Activated T-helper 17 cell treated with anti-CD3 and anti-CD28 coated beads, Interleukin-2, amount 50 U/mL, for 72 hours (primary cell): ENCODE results near the gene ZFX. TPM values are rescaled to one million over a fixed set of nuclear protein-coding genes. Genes with fewer than 3 reads are reported as not detected.

Source experiments
- ATAC-seq: fragments of 150-1000 bp; cut with Tn5 transposase; replicated peaks from 2 replicates; pipeline ENCODE4 v1.10.0; 2021; ENCODE audit warnings: mild to moderate bottlenecking, moderate library complexity
- H3K27ac Mint-ChIP-seq: one replicate; pipeline ENCODE4 v1.8.0; 2022; ENCODE audit warnings: mixed read lengths
- H3K27me3 Mint-ChIP-seq: one replicate; pipeline ENCODE4 v1.8.0; 2022; ENCODE audit warnings: mixed read lengths
- H3K36me3 Mint-ChIP-seq: one replicate; pipeline ENCODE4 v1.8.0; 2022; ENCODE audit warnings: low read depth, mild to moderate bottlenecking, mixed read lengths
- H3K4me1 Mint-ChIP-seq: one replicate; pipeline ENCODE4 v1.8.0; 2022; ENCODE audit warnings: mixed read lengths
- H3K4me3 Mint-ChIP-seq: one replicate; pipeline ENCODE4 v1.8.0; 2022; ENCODE audit warnings: mild to moderate bottlenecking, mixed read lengths
- H3K9me3 Mint-ChIP-seq: one replicate; pipeline ENCODE4 v1.8.0; 2022; ENCODE audit warnings: mixed read lengths
- total RNA-seq, 2 donors: library from RNA; stranded (reverse); gene quantifications; one replicate each; pipeline ENCODE4 v1.2.3, GENCODE V29; 2022

The ZFX gene
- total RNA-seq, 2 donors from 2014 or later: 41.0 to 42.9 TPM

DNA sequence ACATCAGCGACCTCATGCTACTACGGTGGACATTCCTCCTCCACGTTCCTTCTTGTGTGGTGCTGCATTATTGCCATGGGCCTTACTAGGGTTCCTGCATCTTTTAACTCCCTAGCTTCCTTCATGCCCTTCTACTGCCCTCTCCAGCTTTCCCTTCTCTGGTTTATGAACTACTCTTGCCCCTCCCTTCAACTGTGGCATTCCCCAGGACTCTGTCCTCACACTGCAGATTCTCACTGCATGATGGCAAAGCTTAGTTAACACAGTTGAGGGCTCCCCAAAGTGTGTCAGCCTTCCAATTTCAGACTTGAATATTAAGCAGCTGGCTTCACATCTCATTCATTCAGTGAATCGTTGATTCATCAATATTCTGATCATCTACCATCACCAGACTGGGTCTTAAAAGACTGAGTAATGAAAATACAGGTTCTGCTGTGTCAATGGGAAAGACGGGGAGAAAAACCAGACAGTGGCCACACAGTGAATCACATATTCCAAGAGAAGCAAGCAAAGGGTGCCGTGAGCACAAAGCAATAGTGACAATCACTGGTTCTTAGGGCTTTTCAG lies 53.0 kb downstream of the ZFX start:
- peak; percentile 79 for ATAC-seq
- Mint-ChIP-seq H3K4me3 (peak overlapping the region; percentile 73), H3K9me3 (no peaks in the 10 kb centered on the region), H3K27me3 (no peaks in the 10 kb centered on the region), H3K27ac (peak overlapping the region; percentile 92), H3K36me3 (peaks cover 74% of the 10 kb centered on the region), H3K4me1 (peaks cover 39% of the 10 kb centered on the region)

DNA sequence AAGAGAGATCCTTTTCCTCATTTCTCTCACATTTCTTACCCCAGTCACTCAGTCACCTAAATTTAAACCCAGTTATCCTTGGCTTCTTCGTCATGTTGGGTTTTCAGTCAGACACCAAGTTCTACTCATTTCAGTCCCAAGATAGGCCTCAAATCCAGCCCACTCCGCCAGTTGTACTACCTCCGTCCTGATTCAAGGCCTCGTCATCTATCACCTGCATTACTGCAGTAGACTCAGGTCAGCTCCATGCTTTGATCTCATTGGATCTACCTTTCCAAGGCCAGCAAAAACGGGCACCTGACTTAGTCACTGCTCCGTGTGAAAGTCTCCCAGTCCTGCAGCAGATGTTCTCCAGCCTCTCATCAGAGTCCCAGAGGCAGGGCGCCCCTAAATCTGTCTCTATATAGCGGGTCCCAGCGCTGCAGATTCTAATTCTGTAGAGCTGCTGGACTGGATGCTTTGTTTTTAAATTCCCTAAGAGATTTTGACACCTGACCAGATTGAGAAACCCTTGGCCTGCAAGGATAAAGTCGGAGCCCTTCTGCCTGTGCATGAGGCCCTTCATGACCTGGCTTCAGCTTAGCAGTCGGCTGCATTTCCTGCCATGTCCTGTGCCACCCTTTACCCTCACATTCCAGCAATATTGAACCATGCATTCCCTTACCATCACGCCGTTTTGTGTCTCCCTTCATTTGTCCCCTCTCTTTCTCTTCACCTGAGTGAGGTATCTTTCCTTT lies 53.7 kb downstream of the ZFX start:
- H3K9me3 Mint-ChIP-seq: no peaks in the 10 kb centered on the region
- ATAC-seq: peak; percentile 83
- H3K27ac Mint-ChIP-seq: peak overlapping the region; percentile 92
- H3K36me3 Mint-ChIP-seq: peaks cover 77% of the 10 kb centered on the region
- H3K4me1 Mint-ChIP-seq: peaks cover 39% of the 10 kb centered on the region
- H3K27me3 Mint-ChIP-seq: no peaks in the 10 kb centered on the region
- peak overlapping the region; percentile 73 for H3K4me3 Mint-ChIP-seq

DNA sequence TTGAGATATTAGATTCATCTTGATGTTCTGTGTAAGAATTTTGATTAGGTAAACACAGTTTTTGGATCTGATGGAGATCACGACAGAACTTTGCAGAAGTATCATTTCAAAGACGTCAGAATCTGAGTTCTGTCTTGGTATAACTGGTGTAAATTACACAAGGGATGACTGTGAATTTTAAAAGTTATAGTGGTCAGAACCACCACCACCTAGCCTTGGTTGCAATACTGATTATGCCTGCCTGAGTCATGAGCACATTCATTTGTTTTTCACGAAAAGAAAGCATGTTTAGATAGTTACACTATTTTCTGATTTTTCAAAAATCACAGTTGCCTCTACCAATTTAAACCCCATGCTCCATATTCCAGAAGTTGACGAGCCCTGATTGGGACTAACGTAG lies 54.8 kb downstream of the ZFX start:
- Mint-ChIP-seq H3K36me3 (peaks cover 80% of the 10 kb centered on the region), H3K4me3 (peak overlapping the region; percentile 73), H3K27me3 (no peaks in the 10 kb centered on the region), H3K9me3 (no peaks in the 10 kb centered on the region), H3K27ac (peak overlapping the region; percentile 56), H3K4me1 (peaks cover 31% of the 10 kb centered on the region)
- ATAC-seq: peak; percentile 54

- peaks cover 28% of the 10 kb centered on the region for H3K4me1 Mint-ChIP-seq
- H3K27me3 Mint-ChIP-seq: no peaks in the 10 kb centered on the region
- no peak for ATAC-seq
- peak overlapping the region; percentile 73 for H3K4me3 Mint-ChIP-seq
- H3K27ac Mint-ChIP-seq: peak overlapping the region; percentile 56
- peaks cover 83% of the 10 kb centered on the region for H3K36me3 Mint-ChIP-seq
- no peaks in the 10 kb centered on the region for H3K9me3 Mint-ChIP-seq
Observed at GRCh38 chrX:24204958-24205357, 55.4 kb downstream of the ZFX start.

DNA sequence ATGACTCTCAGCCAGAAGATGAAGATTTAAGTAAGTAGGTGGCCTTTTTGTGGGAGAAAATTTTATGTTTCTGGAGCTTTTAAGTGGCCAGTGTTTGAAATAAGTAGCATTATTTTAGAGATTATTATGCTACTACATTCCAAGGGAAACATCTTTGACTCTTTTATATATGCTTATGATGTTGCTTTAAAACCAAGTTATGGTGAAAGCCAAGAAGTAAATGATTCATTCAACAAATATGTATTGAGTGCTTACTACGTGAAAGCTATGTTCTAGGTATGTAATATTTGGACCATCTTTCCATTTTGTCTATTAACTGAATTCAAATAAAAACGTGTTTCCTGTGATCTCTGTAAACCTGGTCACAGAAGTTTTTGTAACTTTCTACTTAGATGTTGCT lies 58.3 kb downstream of the ZFX start:
- Mint-ChIP-seq H3K36me3 (peaks cover 83% of the 10 kb centered on the region), H3K9me3 (no peaks in the 10 kb centered on the region), H3K27me3 (no peaks in the 10 kb centered on the region), H3K4me1 (peaks cover 10% of the 10 kb centered on the region), H3K27ac (no peak overlapping the region), H3K4me3 (no peak overlapping the region)
- ATAC-seq: no peak

- ATAC-seq: no peak
- Mint-ChIP-seq H3K36me3 (peaks cover 74% of the 10 kb centered on the region), H3K9me3 (no peaks in the 10 kb centered on the region), H3K4me1 (peaks cover 2% of the 10 kb centered on the region), H3K27ac (no peak overlapping the region), H3K27me3 (no peaks in the 10 kb centered on the region), H3K4me3 (no peak overlapping the region)
Observed at GRCh38 chrX:24208496-24209240, 59.1 kb downstream of the ZFX start.

DNA sequence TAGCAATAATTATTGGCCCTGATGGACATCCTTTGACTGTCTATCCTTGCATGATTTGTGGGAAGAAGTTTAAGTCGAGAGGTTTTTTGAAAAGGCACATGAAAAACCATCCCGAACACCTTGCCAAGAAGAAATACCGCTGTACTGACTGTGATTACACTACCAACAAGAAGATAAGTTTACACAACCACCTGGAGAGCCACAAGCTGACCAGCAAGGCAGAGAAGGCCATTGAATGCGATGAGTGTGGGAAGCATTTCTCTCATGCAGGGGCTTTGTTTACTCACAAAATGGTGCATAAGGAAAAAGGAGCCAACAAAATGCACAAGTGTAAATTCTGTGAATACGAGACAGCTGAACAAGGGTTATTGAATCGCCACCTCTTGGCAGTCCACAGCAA lies 60.7 kb downstream of the ZFX start:
- no peaks in the 10 kb centered on the region for H3K4me1 Mint-ChIP-seq
- no peak for ATAC-seq
- no peak overlapping the region for H3K4me3 Mint-ChIP-seq

GRCh38 chrX:24214568-24214967 lies 65.0 kb downstream of the ZFX start:
- Mint-ChIP-seq H3K36me3 (peaks cover 23% of the 10 kb centered on the region), H3K27ac (no peak overlapping the region), H3K9me3 (no peaks in the 10 kb centered on the region), H3K27me3 (no peaks in the 10 kb centered on the region), H3K4me3 (no peak overlapping the region), H3K4me1 (no peaks in the 10 kb centered on the region)
- ATAC-seq: no peak

More for the DNA sequence above, 60.7 kb downstream of the ZFX start:
- Mint-ChIP-seq H3K27ac (no peak overlapping the region), H3K27me3 (no peaks in the 10 kb centered on the region), H3K9me3 (no peaks in the 10 kb centered on the region), H3K36me3 (peaks cover 62% of the 10 kb centered on the region)

GRCh38 chrX:24215272-24215671 lies 65.7 kb downstream of the ZFX start:
- Mint-ChIP-seq H3K36me3 (peaks cover 16% of the 10 kb centered on the region), H3K27ac (no peak overlapping the region), H3K9me3 (no peaks in the 10 kb centered on the region), H3K4me3 (no peak overlapping the region), H3K27me3 (no peaks in the 10 kb centered on the region), H3K4me1 (no peaks in the 10 kb centered on the region)
- ATAC-seq: no peak

DNA sequence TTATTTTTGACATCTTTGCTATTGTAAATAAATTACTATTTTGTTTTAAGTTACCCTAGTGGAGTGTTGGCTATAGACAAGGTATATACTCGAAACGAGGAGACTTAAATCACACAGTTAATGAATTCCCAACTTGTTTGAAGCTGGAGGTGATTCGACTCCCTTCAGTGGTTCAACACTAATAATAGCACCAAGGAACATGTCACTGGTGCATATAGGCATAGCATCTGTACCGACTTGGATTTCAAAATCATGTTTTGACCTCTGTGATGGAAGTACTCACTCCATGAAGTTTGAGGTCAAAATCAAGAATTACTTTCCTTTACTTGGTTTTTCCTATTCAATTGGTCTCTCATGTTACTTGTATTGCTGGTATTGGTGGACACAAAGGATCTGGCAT lies 66.5 kb downstream of the ZFX start:
- Mint-ChIP-seq H3K27ac (peak overlapping the region; percentile 36), H3K36me3 (peaks cover 9% of the 10 kb centered on the region), H3K4me3 (no peak overlapping the region), H3K4me1 (no peaks in the 10 kb centered on the region), H3K27me3 (no peaks in the 10 kb centered on the region), H3K9me3 (no peaks in the 10 kb centered on the region)
- no peak for ATAC-seq

- no peaks in the 10 kb centered on the region for H3K27me3 Mint-ChIP-seq
- H3K36me3 Mint-ChIP-seq: peaks cover 4% of the 10 kb centered on the region
- H3K27ac Mint-ChIP-seq: no peak overlapping the region
- H3K9me3 Mint-ChIP-seq: no peaks in the 10 kb centered on the region
- no peak for ATAC-seq
- no peaks in the 10 kb centered on the region for H3K4me1 Mint-ChIP-seq
- no peak overlapping the region for H3K4me3 Mint-ChIP-seq
Observed at GRCh38 chrX:24216827-24217226, 67.3 kb downstream of the ZFX start.

GRCh38 chrX:24219320-24219719 lies 69.8 kb downstream of the ZFX start:
- Mint-ChIP-seq H3K4me3 (no peak overlapping the region), H3K27ac (no peak overlapping the region), H3K9me3 (no peaks in the 10 kb centered on the region), H3K27me3 (no peaks in the 10 kb centered on the region), H3K36me3 (no peaks in the 10 kb centered on the region), H3K4me1 (no peaks in the 10 kb centered on the region)
- ATAC-seq: peak; percentile 51

DNA sequence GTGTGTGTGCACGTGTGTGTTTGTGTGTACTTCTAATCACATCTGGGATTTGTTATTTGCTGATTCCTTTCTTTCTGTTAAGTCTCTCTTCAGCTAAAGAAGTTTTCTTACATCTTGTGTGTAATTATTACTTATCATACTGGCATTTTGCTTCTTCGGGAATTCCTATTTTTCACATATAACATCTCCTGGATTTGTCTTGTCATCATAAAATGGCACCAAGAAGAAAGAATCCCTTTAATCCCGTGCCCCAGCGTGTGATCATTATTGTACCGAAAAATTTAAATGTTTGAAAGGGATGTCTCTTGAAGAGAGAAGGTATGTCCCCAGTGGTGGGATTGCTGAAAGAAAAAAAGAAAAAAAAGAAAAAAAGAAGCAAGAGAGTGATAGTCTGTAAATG lies 72.3 kb downstream of the ZFX start:
- no peaks in the 10 kb centered on the region for H3K9me3 Mint-ChIP-seq
- no peak for ATAC-seq
- H3K27ac Mint-ChIP-seq: no peak overlapping the region
- no peak overlapping the region for H3K4me3 Mint-ChIP-seq
- H3K36me3 Mint-ChIP-seq: no peaks in the 10 kb centered on the region
- no peaks in the 10 kb centered on the region for H3K4me1 Mint-ChIP-seq
- no peaks in the 10 kb centered on the region for H3K27me3 Mint-ChIP-seq

DNA sequence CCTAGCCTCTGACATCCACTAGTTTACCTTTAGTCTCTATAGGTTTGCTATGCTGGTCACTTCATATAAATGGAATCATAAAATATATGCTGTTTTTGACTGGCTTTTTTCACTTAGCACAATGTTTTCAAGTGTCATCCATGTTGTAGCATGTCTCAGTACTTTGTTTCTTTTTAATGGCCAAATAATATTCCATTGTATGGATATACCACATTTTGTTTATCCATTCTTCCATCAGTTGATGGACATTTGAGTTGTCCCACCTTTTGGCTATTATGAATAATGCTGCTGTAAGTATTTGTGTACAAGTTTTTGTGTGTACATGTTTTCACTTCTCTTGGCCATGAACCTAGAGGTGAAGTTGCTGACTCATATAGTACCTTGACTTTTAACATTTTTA lies 75.7 kb downstream of the ZFX start:
- Mint-ChIP-seq H3K27ac (no peak overlapping the region), H3K36me3 (no peaks in the 10 kb centered on the region), H3K4me3 (no peak overlapping the region), H3K4me1 (no peaks in the 10 kb centered on the region), H3K27me3 (no peaks in the 10 kb centered on the region), H3K9me3 (no peaks in the 10 kb centered on the region)
- ATAC-seq: no peak

DNA sequence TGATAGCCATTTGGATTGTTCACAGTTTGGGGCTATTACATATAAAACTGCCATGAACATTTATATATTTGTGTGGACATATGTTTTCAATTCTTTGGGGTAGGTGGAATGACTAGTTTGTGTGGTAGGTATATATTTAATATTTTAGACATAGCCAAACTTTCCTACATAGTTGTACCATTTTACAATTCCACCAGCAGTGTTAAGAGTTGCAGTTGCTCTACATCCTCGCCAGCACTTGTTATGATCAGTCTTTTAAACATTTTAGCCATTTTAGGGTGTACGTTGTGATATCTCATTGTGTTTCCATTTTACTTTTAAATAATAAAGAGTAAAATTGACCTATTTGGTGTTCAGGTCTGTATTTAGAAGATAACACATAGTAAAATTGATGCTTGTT lies 76.6 kb downstream of the ZFX start:
- H3K36me3 Mint-ChIP-seq: no peaks in the 10 kb centered on the region
- no peaks in the 10 kb centered on the region for H3K4me1 Mint-ChIP-seq

More for the DNA sequence above, 76.6 kb downstream of the ZFX start:
- H3K4me3 Mint-ChIP-seq: no peak overlapping the region
- no peak overlapping the region for H3K27ac Mint-ChIP-seq
- no peaks in the 10 kb centered on the region for H3K27me3 Mint-ChIP-seq
- no peak for ATAC-seq
- no peaks in the 10 kb centered on the region for H3K9me3 Mint-ChIP-seq
